OCI-LY1 (cell line): ENCODE measurements around the gene NPEPPS.

Experiments
- CTCF ChIP-seq: fragments of 200-600 bp; sonication (generic), shearing (Covaris generic); IDR thresholded peaks from 2 replicates; pipeline ENCODE4 v1.5.1; 2017; ENCODE audit warnings: mild to moderate bottlenecking, antibody characterized with exemption, low read length, moderate library complexity, mixed read lengths
- EZH2 ChIP-seq: fragments of 200-600 bp; sonication (generic), shearing (Covaris generic); IDR thresholded peaks from 2 replicates; pipeline ENCODE4 v1.8.0; 2017; ENCODE audit warnings: borderline replicate concordance, mixed run types, mild to moderate bottlenecking, antibody characterized with exemption, low read length, moderate library complexity, mixed read lengths

GRCh38 chr17:47641202-47641601 lies 110.3 kb downstream of the NPEPPS start:
- TF ChIP-seq EZH2 (no peak), CTCF (no peak)
